ENCODE measurements around the gene CHMP4A. TPM values are rescaled to one million over a fixed set of nuclear protein-coding genes. Genes with fewer than 3 reads are reported as not detected.

The CHMP4A gene
- total RNA-seq, 1 donor from 2014 or later = 52.3 TPM

Other genes with a start within 250 kb of the CHMP4A start
- 8.5 and 8.7 TPM in 2 replicates for gene DHRS4L2, start 224.6 kb downstream of the CHMP4A start, total RNA-seq
- 0.06 and 0.19 TPM in 2 replicates for gene CARMIL3, start 161.5 kb downstream of the CHMP4A start, total RNA-seq
- gene CPNE6, start 141.9 kb downstream of the CHMP4A start, total RNA-seq = not detected in 2 replicates
- 6.4 and 11.4 TPM in 2 replicates for gene PCK2, start 119.2 kb downstream of the CHMP4A start, total RNA-seq
- gene DCAF11, start 98.7 kb downstream of the CHMP4A start, total RNA-seq = 36.4 and 57.0 TPM in 2 replicates
- 0.70 and 4.9 TPM in 2 replicates for gene NRL, start 98.5 kb downstream of the CHMP4A start, total RNA-seq
- 0.29 TPM in 1 of 2 replicates, not detected in the other for gene FITM1, start 82.8 kb downstream of the CHMP4A start, total RNA-seq
- gene PSME1, start 77.3 kb downstream of the CHMP4A start, total RNA-seq = 235 and 321 TPM in 2 replicates
- gene EMC9, start 71.9 kb downstream of the CHMP4A start, total RNA-seq = 12.3 and 16.9 TPM in 2 replicates
- 101 and 165 TPM in 2 replicates for gene PSME2, start 66.9 kb downstream of the CHMP4A start, total RNA-seq
- gene RNF31, start 66.0 kb downstream of the CHMP4A start, total RNA-seq = 42.1 and 77.5 TPM in 2 replicates
- gene IRF9, start 52.2 kb downstream of the CHMP4A start, total RNA-seq = 45.4 and 73.1 TPM in 2 replicates
- gene REC8, start 41.4 kb downstream of the CHMP4A start, total RNA-seq = 46.3 and 55.0 TPM in 2 replicates
- 41.5 and 52.4 TPM in 2 replicates for gene IPO4, start 24.7 kb downstream of the CHMP4A start, total RNA-seq
- gene TM9SF1, start 18.0 kb downstream of the CHMP4A start, total RNA-seq = 77.2 and 94.9 TPM in 2 replicates
- not detected in 2 replicates for gene TSSK4, start 7.8 kb downstream of the CHMP4A start, total RNA-seq
- 10.2 and 11.2 TPM in 2 replicates for gene MDP1, start 2.6 kb upstream of the CHMP4A start, total RNA-seq
- 226 and 248 TPM in 2 replicates for gene NEDD8, start 18.9 kb upstream of the CHMP4A start, total RNA-seq
- gene GMPR2, start 19.4 kb upstream of the CHMP4A start, total RNA-seq = 51.6 and 94.0 TPM in 2 replicates
- 40.6 and 42.4 TPM in 2 replicates for gene TINF2, start 29.1 kb upstream of the CHMP4A start, total RNA-seq
- 0.64 and 2.5 TPM in 2 replicates for gene TGM1, start 49.7 kb upstream of the CHMP4A start, total RNA-seq
- gene RABGGTA, start 58.1 kb upstream of the CHMP4A start, total RNA-seq = 28.7 and 42.6 TPM in 2 replicates
- 18.0 and 36.1 TPM in 2 replicates for gene DHRS1, start 86.3 kb upstream of the CHMP4A start, total RNA-seq
- 19.3 and 25.6 TPM in 2 replicates for gene NOP9, start 86.4 kb upstream of the CHMP4A start, total RNA-seq
- gene CIDEB, start 94.5 kb upstream of the CHMP4A start, total RNA-seq = 2.0 and 2.5 TPM in 2 replicates
- 1.8 and 8.4 TPM in 2 replicates for gene LTB4R2, start 96.7 kb upstream of the CHMP4A start, total RNA-seq
- gene LTB4R, start 98.0 kb upstream of the CHMP4A start, total RNA-seq = 5.3 and 7.9 TPM in 2 replicates
- 63.3 and 115 TPM in 2 replicates for gene ADCY4, start 121.6 kb upstream of the CHMP4A start, total RNA-seq
- 1.3 and 2.6 TPM in 2 replicates for gene RIPK3, start 126.5 kb upstream of the CHMP4A start, total RNA-seq
- gene NFATC4, start 154.7 kb upstream of the CHMP4A start, total RNA-seq = 24.3 and 42.5 TPM in 2 replicates
- 8.5 and 19.8 TPM in 2 replicates for gene NYNRIN, start 185.5 kb upstream of the CHMP4A start, total RNA-seq
- 4.7 TPM in 2 replicates for gene CBLN3, start 216.2 kb upstream of the CHMP4A start, total RNA-seq
- gene KHNYN, start 216.5 kb upstream of the CHMP4A start, total RNA-seq = 39.8 and 57.6 TPM in 2 replicates
- 21.2 and 25.4 TPM in 2 replicates for gene SDR39U1, start 229.3 kb upstream of the CHMP4A start, total RNA-seq